HG02884 (cell line): ENCODE results near the gene PLEKHS1.
"Not testable (repeated sequence)": the region's sequence is repeated elsewhere in the genome, so short reads cannot be mapped to it uniquely, and the experiment has no call there.

ENCODE experiments used
- ATAC-seq: cut with Tn5 transposase; IDR thresholded peaks from one replicate; pipeline ENCODE4 v1.9.1; 2021; ENCODE audit warnings: mild to moderate bottlenecking, moderate library complexity; ENCODE audit not compliant: unreplicated experiment

The PLEKHS1 gene

DNA sequence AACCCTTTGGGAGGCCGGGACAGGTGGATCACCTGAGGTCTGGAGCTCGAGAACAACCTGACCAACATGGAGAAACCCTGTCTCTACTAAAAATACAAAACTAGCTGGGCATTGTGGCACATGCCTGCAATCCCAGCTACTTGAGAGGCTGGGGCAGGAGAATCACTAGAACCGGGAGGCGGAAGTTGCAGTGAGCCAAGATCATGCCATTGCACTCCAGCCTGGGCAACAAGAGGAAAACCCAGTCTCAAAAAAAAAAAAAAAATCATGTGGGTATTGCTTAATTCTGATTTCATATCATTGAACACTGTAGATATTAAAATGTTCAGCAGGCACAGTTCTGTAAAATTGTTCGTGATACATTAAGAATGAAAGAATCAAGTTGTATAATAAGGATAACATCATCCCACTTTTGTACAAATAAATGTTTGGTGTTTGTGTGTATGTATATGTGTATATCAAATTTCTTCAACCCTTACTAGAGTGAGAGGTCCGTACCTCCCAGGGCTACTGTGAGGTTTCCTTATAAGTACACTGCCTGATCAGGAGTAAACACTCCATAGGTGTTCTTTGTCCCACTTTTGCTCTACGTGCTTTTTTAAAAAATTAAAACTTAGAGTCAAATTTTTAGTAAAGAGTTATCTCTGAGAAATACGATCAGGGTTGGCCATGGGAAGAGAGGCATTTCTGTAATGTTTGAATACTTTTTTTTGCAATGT lies 31.7 kb downstream of the PLEKHS1 start:
- no peak for ATAC-seq

DNA sequence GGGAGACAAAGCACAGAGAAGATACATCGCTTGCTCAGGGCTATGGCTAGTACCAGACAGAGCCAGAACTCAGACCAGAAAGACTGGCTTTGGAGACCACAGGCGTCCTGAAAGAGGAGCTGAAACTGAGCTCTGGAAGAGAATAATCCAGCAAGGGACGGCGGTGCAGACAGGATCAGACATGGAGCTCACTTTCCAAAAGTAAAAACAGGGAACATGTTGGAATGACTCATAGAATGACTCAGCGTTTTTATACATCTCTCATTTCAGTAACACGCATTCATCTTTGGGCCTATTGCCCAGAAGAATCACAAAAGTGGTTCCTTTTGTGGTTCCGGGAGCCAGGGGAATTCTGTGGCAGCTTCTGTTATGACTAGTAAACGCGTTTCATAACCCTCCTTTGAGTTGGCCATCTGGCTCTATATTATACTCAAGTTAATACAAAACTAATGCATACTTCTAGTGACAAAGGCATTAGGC lies 37.2 kb downstream of the PLEKHS1 start:
- ATAC-seq, result peak; percentile 76

DNA sequence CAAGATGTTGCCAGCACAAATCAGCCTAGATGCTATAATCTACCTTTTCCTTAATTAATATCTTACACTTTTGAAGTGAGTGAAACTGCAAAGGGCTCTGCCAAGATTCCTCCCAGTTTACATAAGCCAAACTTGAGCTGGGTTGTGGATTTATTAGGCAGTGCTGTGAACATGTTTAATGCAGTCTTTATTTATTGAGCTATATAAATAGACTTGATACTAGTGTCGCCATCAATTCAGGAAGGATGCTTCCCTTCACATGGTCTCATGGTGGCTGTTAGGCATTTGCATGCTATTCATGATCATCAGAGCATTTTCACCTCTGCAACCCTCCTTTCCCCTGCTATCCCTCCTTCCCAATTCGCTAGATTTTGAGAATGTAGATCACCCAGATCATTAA lies 40.2 kb downstream of the PLEKHS1 start:
- no peak for ATAC-seq

DNA sequence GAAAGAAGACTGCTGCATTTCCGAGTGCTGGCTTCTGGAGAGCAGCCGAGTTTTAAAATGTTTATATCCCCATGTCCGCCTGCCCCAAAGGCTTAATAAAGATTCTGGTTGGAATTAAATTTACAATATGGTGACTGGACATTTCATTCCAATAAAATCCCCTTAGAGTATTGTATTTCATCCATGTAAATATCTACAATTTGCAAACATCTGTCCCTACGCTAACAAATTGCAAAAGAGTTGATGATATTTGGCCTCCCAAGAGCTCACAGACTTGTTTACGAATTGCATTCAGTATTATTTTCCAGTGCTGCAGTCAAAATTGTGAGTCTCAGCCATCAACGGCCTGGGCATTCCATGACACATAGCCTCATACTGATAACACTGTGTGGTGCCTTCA lies 50.1 kb downstream of the PLEKHS1 start:
- ATAC-seq, result no peak

DNA sequence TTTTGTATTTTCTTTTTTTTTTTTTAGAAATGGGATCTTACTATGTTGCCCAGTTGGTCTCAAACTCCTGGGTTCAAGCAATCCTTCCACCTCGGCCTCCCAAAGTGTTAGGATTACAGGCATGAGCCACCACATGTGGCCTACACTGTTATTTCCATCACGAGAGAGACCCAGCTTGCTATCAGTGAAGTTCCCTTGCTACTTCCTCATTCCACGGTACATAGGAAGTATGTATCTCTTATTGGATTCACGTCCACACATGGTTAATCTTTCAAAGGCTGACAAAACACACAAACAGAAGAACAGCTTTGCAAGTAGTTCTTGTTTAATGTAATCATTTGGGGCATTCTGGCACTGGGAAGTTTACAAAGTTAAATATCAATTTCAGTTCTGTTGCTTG lies 51.5 kb downstream of the PLEKHS1 start:
- no peak for ATAC-seq

DNA sequence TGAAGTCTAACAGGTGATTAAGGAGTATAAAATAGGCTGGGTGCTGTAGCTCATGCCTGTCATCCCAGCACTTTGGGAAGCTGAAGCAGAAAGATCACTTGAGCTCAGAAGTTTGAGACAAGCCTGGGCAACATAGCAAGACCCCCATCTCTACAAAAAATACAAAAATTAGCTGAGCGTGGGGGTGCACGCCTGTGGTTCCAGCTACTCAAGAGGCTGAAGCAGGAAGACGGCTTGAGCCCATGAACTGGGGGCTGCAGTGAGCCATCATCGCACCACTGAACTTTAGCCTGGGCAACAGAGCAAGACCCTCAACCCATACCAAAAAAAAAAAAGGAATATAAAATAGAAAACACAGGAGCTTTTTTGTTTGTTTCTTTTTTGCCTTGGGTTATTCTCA lies 55.0 kb downstream of the PLEKHS1 start:
- ATAC-seq, result no peak

DNA sequence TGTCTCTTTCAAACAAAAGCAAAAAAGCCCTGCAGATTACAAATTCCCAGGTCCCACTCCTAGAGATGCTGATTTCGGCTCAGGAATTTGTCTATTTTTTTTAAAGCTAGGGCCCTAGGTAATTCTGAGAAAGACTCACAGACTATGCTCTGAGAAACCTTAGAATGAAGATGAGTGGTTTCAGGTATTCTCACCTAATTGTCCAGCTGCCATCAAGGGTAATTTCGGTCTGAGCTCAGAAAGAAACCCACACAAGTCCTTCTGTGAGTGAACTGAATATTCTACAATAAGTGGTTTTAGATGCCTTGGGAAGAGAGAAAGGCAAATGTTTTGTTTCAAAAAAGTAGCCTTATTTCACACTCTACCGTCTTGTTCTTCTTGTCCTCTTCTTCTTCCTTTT lies 56.7 kb downstream of the PLEKHS1 start:
- ATAC-seq, result no peak

DNA sequence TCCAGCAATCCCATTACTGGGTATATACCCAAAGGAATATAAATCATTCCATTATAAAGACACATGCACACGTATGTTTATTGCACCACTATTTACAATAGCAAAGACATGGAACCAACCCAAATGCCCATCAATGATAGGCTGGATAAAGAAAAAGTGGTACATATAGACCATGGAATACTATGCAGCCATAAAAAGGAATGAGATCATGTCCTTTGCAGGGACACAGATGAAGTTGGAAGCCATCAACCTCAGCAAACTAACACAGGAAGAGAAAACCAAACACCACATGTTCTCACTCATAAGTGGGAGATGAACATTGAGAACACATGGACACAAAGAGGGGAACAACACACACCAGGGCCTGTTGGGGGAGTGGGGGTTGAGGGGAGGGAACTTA lies 63.2 kb downstream of the PLEKHS1 start:
- not testable (repeated sequence) for ATAC-seq

DNA sequence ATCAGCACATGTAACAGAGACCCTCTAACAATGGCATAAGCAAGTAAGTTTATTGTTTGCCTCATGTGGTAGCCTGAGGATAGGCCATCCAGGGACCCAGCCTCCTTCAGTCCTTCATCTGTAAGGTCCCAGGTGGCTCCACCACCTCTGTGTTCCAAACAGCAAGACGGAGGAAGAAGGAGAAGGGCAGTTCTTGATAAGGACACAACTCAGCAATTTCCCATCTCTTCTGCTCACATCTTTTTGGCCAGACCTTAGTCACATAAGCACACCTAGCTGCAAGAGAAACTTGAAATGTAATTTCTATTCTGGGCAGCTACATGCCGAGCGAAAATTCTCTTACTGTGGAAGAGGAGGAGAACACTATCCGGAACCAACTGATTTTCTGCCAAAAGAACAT lies 68.5 kb downstream of the PLEKHS1 start:
- ATAC-seq, result no peak

DNA sequence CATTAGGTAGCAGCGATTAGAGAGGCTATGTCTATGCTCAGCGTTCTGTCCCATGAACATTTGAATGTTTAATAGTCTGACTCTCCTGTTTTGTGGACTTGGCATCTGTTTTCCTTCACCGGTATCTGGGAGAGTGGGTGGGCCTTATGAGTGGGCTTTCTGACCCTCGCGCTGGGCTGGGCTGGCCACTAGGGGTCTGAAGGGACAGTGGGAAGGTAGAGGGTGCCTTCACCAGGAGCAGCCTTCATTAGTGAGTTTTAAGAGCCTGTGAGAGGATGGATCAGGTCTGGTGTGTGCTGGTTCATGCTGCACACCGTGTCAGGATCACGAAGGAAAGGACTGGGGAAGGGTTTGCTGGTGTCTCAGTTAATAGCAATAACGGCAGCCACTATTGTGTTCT lies 69.0 kb downstream of the PLEKHS1 start:
- ATAC-seq, result no peak

DNA sequence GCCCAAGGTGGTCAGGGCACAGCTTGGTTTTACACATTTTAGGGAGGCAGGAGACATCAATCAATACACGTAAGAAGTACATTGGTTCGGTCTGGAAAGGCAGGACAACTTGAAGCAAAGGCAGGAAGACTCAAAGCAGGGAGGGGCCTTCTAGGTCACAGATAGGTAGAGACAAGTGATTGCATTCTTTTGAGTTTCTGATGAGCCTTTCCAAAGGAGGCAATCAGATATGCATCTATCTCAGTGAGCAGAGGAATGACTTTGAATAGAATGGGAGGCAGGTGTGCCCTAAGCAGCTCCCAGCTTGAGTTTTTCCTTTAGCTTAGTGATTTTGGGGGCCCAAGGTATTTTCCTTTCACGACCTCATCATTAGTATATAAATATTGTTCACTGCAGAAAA lies 69.8 kb downstream of the PLEKHS1 start:
- not testable (repeated sequence) for ATAC-seq

DNA sequence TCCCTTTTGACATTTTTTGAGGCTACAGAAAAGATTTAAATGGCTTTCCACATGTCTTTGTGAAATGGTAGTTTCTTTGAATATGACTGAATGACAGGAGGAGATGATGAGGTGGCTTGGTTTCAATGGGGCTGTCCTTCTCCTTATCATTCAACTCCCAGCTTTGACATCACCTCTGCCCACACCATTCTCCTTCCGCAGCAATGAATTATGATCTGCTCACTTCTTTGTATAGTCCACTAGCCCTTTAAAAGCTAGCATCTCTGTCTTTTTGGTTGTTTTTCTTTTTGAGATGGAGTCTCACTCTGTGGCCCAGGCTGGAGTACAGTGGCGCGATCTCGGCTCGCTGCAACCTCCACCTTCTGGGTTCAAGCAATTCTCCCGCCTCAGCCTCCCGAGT lies 70.7 kb downstream of the PLEKHS1 start:
- ATAC-seq, result no peak

DNA sequence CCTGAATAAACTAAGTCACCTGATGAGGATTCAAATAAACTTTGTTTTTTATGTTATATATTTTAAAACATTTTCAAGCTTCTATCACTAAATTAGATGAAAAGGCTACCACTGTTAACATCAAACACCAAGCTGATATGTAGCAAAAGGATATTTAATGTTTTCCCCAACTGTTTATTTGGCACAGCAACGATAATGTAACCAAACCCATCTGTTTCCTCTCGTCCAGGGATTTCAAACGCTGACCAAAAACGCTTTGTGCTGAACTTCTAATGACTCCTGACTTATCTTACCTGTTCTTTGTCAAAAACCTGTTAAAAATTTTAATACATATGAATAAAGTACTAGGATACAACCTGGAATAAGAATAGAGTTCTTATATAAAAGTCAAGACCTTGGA lies 71.9 kb downstream of the PLEKHS1 start:
- no peak for ATAC-seq

DNA sequence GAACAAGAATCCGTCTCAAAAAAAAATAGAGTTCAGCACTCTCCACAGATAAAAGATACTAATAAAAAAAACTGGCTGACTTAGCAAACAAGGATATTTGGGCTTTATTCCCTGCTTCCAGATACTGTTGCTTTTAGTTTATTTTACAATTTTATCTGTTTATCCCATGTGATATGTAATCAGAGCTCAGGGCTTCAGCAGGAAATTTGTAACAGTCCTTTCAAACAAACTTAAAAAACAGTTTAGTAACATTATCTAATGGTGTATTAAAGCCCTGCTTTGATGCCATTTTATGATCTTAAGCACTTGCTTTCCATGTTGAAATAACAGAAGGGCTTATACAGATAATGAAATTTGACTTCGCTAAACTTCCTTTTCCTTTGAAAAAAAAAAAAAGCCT lies 74.3 kb downstream of the PLEKHS1 start:
- ATAC-seq, result no peak

DNA sequence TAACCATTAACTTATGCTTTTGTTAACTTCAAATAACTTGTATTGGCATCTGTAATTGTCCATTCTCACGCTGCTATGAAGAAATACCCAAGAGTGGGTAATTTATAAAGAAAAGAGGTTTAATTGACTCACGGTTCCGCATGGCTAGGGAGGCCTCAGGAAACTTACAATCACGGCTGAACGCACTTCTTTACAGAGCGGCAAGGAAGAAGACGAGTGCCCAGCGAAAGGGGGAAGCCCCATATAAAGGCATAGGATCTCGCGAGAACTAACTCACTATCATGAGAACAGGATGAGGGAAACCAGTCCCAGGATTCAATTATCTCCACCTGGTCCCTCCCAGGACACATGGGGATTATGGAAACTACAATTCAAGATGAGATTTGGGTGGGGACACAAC lies 77.1 kb downstream of the PLEKHS1 start:
- not testable (repeated sequence) for ATAC-seq
